Activated T-cell treated with anti-CD3 and anti-CD28 coated beads, Interleukin-2, amount 50 U/mL, for 48 hours (primary cell): ENCODE measurements around the gene FMNL2.
"Not testable (repeated sequence)": the region's sequence is repeated elsewhere in the genome, so short reads cannot be mapped to it uniquely, and the experiment has no call there.

Experiments used
- DNase-seq, 2 experiments: peaks; one replicate each; pipeline ENCODE4 v3.0.0-alpha.2; 2020

FMNL2 gene

DNA sequence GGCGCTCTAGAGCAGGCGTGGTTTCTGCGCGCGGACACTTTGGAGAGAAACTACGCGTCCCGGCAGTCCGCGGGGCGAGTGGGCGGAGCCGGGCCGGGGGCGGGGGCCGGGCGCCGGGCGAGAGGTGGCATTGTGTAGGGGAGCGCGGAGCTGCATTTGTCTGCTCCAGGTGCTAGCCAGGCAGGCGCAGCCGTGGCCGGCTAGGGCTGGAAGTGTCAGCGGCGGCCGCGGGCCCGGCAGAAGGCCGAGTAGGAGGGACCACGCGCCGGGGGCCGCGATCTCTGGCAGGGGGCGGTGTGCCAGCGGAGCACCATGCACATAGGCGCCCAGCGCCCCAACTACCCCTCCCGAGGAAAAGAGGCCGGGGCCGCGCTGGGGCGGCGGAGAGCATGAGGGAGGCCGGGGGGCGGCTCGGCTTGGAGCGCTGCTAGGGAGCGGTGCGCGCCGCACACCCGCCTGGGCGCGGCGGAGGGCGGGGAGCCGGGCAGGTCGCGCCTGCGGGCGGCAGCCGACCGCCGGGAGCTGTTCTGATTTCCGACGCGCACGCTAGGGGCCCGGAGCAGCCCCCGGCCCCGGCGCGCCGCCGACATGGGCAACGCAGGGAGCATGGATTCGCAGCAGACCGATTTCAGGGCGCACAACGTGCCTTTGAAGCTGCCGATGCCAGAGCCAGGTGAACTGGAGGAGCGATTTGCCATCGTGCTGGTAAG, at the start of gene FMNL2:
TSS of gene FMNL2 (plus strand) at position 159 of the 710 bp plus-strand sequence.
- DNase-seq: peak; percentile 67 to 72

DNA sequence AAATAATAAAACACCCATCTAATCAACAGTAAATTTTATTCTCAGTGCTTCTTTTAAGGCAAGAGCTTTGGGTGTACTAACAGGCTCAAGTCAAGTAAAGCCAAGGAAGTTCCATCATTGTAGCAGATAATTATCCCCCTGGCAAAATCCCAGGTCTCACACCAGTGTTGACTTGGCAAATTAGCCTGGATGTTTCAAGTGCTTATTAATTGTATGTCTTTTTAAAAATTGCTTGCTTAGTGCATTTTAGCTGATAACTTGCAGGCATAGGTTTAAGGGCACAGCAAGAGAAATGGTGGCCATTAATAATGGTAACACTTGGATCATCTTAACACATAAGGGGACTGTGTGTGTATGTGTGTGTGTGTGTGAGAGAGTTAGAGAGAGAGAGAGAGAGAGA, 42.0 kb upstream of the FMNL2 start:
- DNase-seq: no peak

DNA sequence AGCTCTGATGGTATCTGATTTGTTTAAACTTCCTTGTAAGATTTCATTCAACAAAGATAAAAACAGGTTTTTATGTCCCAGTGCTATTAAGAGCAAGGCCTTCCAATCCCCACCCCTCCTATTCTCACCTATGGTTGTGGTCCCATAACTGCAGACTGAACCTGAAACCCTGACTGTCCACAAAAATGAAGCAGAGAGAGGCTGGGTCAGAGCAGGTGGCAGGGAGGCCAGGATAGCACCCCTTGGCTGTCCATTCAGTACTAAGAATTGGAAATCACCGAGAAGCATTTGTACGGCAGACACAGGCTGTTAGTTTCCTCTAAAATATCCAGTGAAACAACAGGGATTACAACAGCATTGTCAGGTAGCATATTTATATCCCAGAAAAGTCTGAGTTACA, 37.3 kb upstream of the FMNL2 start:
- DNase-seq: no peak

DNA sequence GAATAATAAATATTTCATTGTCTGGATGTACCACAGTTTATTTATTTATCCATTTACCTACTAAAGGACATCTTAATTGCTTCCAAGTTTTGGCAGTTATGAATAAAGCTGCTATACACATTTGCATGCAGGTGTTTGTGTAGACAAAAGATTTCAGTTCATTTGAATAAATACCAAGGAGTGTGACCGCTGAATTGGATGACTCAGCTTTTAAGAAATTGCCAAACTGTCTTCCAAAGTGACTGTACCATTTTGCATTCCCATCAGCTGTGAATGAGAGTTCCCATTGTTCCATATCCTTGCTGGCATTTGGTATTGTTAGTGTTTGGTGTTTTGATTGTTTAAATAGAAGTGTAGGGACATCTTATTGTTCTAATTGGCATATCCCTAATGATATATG, 36.2 kb upstream of the FMNL2 start:
- no peak for DNase-seq

- no peak for DNase-seq
Observed at GRCh38 chr2:152301131-152301530, 33.8 kb upstream of the FMNL2 start.

GRCh38 chr2:152303951-152304350, 31.0 kb upstream of the FMNL2 start:
- no peak for DNase-seq

- DNase-seq: no peak
Observed at GRCh38 chr2:152304836-152305235, 30.1 kb upstream of the FMNL2 start.

- DNase-seq: no peak
Observed at GRCh38 chr2:152307863-152308262, 27.1 kb upstream of the FMNL2 start.

GRCh38 chr2:152309352-152310214, 25.4 kb upstream of the FMNL2 start:
- DNase-seq: no peak

- no peak for DNase-seq
Observed at GRCh38 chr2:152319822-152320570, 15.0 kb upstream of the FMNL2 start.

DNA sequence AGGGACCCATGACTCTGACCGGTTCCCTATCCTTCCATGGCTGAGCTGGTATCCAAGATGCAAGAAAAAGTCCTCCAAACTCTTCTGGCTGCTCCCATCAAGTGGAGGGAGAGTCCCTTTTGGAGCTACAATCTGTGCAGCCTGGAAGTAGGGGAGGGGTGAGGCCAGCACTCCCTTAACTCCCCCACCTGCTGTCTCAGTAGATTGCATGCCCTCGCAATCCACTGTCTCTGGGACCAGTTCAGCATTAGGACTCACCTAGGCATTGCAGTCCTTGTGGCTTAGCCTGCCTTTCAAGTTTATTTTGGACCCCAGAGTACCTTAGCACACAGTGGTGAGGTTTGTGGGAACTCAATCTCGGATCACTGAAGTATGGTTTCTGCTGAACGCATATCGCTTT, 14.2 kb upstream of the FMNL2 start:
- no peak for DNase-seq

DNA sequence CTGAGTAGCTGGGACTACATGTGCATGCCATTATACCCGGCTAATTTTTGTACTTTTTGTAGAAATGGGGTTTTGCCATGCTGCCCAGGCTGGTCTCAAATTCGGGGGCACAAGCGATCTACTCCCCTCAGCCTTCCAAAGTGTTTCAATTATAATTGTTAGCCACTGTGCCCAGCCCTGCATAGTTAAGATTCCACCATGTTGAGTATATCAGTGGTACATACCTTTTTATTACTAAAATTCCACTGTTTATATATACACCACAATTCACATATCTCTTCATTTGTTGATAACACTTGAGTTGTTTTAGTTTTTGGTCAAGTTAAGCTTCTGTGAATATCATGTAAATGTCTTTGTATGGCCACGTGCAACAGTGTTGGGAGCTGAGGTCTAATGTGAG, 12.8 kb upstream of the FMNL2 start:
- no peak for DNase-seq

GRCh38 chr2:152325126-152325525, 9.8 kb upstream of the FMNL2 start:
- not testable (repeated sequence) for DNase-seq

- DNase-seq: no peak
Observed at GRCh38 chr2:152326710-152327109, 8.3 kb upstream of the FMNL2 start.

DNA sequence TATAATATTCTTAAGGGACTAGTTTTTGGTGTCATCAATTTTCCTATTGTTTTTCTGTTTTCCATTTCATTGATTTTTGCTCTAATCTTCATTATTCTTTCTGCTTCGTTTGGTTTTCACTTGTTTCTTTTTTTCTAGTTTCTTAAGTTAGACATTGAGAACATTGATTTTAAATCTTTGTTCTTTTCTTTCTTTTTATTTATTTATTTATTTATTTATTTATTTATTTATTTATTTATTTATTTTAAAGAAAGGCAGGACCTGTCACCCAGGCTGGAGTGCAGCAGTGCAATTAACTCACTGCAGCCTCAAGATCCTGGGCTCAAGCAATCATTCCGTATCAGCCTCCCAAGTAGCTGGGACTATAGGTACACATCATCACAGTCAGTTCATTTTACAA, 7.0 kb upstream of the FMNL2 start:
- DNase-seq: no peak

DNA sequence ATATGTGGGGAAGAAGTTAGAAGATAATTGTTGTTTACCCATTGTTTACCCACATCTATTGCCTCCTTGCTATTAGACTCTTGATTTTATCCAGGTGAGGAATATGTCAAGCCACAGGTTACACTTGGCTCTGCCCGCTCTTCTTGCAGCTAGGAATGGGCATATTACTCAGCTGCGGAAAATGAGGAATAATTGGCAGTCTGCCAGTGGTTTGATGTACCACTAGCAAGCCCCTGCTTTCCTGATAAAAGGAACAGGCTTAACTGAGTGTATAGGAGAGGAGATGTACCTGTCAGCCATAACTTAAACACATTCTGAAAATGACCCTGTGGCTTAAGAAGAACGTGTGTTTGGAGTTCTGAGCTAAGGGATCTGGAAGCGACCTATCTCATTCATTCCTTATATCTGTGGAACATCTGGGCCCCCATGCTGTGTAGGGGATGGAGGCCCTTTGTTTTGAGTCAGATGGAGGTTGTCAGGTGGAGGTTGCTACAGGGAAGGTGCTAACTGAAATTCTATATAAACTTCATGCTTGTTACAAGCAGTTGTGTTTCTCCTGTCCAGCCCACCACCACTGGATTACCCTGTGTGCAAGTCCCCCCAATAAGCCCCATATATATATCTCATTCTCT, 4.6 kb upstream of the FMNL2 start:
- no peak for DNase-seq

GRCh38 chr2:152334701-152335015, 316 bp upstream of the FMNL2 start:
- no peak for DNase-seq

DNA sequence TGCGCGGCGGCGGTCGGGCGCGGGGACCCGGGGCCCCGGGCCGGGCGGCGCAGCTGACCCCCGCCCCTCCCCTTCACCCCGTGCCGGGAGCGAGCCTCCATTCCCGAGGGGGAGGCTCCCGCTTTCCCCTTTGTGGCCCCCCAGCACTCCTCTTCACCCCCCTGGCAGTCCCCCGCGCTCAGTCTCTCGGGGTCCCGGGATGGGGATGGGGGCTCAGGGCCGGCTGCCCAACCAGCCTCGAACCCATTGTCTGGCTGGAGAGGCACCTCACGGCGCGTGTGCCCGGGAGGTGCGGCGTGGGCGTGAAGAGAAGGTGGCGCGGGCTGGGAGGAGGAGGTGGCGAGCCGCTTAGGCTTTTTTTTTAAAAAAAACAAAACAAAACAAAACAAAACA, 748 bp downstream of the FMNL2 start:
- peak; percentile 27 to 35 for DNase-seq

GRCh38 chr2:152336119-152336853, 1.3 kb downstream of the FMNL2 start:
- DNase-seq: peak; percentile 20 to 22

GRCh38 chr2:152336854-152337510, 2.0 kb downstream of the FMNL2 start:
- DNase-seq: no peak

- no peak for DNase-seq
Observed at GRCh38 chr2:152337511-152337903, 2.5 kb downstream of the FMNL2 start.
